Esophagus muscularis mucosa (tissue), 3 donors: Measurements from ENCODE around the gene TMEM269.

Experiments
- CTCF ChIP-seq, 3 experiments: fragments of 200-600 bp in 2 of 3; fragments of 450-650 bp in 1 of 3; sonication (generic) in 2 of 3; IDR thresholded peaks; one replicate each; pipeline ENCODE4 v1.5.1; 2017 to 2019; ENCODE audit warnings: antibody characterized with exemption in 3 of 3, mild to moderate bottlenecking in 2 of 3, moderate library complexity in 1 of 3
- POLR2A ChIP-seq: fragments of 450-650 bp; IDR thresholded peaks from one replicate; pipeline ENCODE4 v1.6.1; 2017; ENCODE audit warnings: antibody characterized with exemption, moderate library complexity, mild to moderate bottlenecking, low read depth
- POLR2AphosphoS5 ChIP-seq, 2 donors: sonication (generic); formaldehyde crosslinking; IDR thresholded peaks; one replicate each; pipeline ENCODE4 v1.6.1; 2017; ENCODE audit warnings: antibody characterized with exemption in 2 of 2

GRCh38 chr1:42807056-42807668 lies 22.4 kb downstream of the TMEM269 start:
- TF ChIP-seq POLR2A (no peak), POLR2AphosphoS5 (IDR thresholded peaks at IDR 0.05) (peak in 1 of 2 donors; percentile 46), CTCF (IDR thresholded peaks at IDR 0.05) (no peak)
